Posterior cingulate gyrus (tissue), 11 donors: ENCODE data around the gene PPFIBP2.

Experiments
- DNase-seq, 10 donors: peaks; one replicate each; pipeline versions ENCODE4 v3.0.0 to v3.0.0-alpha.2; 2020 to 2021; ENCODE audit warnings: mixed read lengths in 3 of 10
- intact Hi-C: fragments of 100-400 bp; cut with DNase I; formaldehyde crosslinking; loops from one replicate; pipeline ENCODE4 v1.15.1; 2023

The PPFIBP2 gene

GRCh38 chr11:7523416-7524210 lies 9.8 kb downstream of the PPFIBP2 start:
- no peak for DNase-seq
- intact Hi-C loops, result no loop called here

GRCh38 chr11:7524462-7525235 lies 10.8 kb downstream of the PPFIBP2 start:
- DNase-seq, result no peak
- intact Hi-C loops, result no loop called here

GRCh38 chr11:7525424-7525823 lies 11.6 kb downstream of the PPFIBP2 start:
- DNase-seq, result no peak
- intact Hi-C loops, result no loop called here

GRCh38 chr11:7527029-7527428 lies 13.2 kb downstream of the PPFIBP2 start:
- intact Hi-C loops, result no loop called here
- DNase-seq, result no peak

GRCh38 chr11:7528514-7529049 lies 14.8 kb downstream of the PPFIBP2 start:
- intact Hi-C loops, result no loop called here
- DNase-seq, result no peak

GRCh38 chr11:7530013-7530640 lies 16.3 kb downstream of the PPFIBP2 start:
- intact Hi-C loops, result no loop called here
- no peak for DNase-seq

GRCh38 chr11:7531011-7531410 lies 17.2 kb downstream of the PPFIBP2 start:
- intact Hi-C loops, result no loop called here
- DNase-seq, result no peak

GRCh38 chr11:7532405-7533145 lies 18.8 kb downstream of the PPFIBP2 start:
- no peak for DNase-seq

GRCh38 chr11:7533199-7534041 lies 19.6 kb downstream of the PPFIBP2 start:
- intact Hi-C loops, result no loop called here
- DNase-seq, result no peak

More at GRCh38 chr11:7532405-7533145, 18.8 kb downstream of the PPFIBP2 start:
- intact Hi-C loops, result no loop called here

GRCh38 chr11:7534042-7534378 lies 20.2 kb downstream of the PPFIBP2 start:
- DNase-seq, result no peak
- intact Hi-C loops, result no loop called here

GRCh38 chr11:7536100-7536499 lies 22.3 kb downstream of the PPFIBP2 start:
- intact Hi-C loops, result no loop called here
- no peak for DNase-seq

- no peak for DNase-seq
- intact Hi-C loops, result no loop called here
Observed at GRCh38 chr11:7537265-7537664, 23.5 kb downstream of the PPFIBP2 start.

- DNase-seq, result no peak
- intact Hi-C loops, result no loop called here
Observed at GRCh38 chr11:7538031-7538430, 24.2 kb downstream of the PPFIBP2 start.

GRCh38 chr11:7538466-7539454 lies 25.0 kb downstream of the PPFIBP2 start:
- intact Hi-C loops, result no loop called here
- no peak for DNase-seq

- intact Hi-C loops, result no loop called here
Observed at GRCh38 chr11:7540830-7541555, 27.2 kb downstream of the PPFIBP2 start.

GRCh38 chr11:7543302-7543701 lies 29.5 kb downstream of the PPFIBP2 start:
- intact Hi-C loops, result no loop called here
- no peak for DNase-seq

More at GRCh38 chr11:7540830-7541555, 27.2 kb downstream of the PPFIBP2 start:
- DNase-seq, result no peak

- no peak for DNase-seq
Observed at GRCh38 chr11:7544021-7544420, 30.2 kb downstream of the PPFIBP2 start.

GRCh38 chr11:7545611-7546010 lies 31.8 kb downstream of the PPFIBP2 start:
- intact Hi-C loops, result no loop called here
- DNase-seq, result no peak

More at GRCh38 chr11:7544021-7544420, 30.2 kb downstream of the PPFIBP2 start:
- intact Hi-C loops, result no loop called here
